ENCODE data around the gene ZNF516. TPM values are rescaled to one million over a fixed set of nuclear protein-coding genes. Genes with fewer than 3 reads are reported as not detected.

The ZNF516 gene
- total and polyA plus RNA-seq, 2 of the 13 experiments (the other 11 are each of a cell fraction or from before 2014, with no cell fraction given): 16.6 to 18.7 TPM

- H3K9me3 ChIP-seq (ENCODE audit: low read length): no peaks in the 10 kb centered on the region
- no peaks in the 10 kb centered on the region for H3K27me3 ChIP-seq (ENCODE audit: control insufficient read depth in 1 of 2, insufficient read depth in 2 of 2, low read length in 2 of 2)
- no peak overlapping the region for H3K4me3 ChIP-seq (replicated peaks in 1 of 3; ENCODE audit: insufficient read depth in 1 of 3, low read depth in 2 of 3, low read length in 3 of 3)
- DNase-seq (ENCODE audit: low spot score) (no peak), FAIRE-seq (no peak), ATAC-seq (peak; percentile 58)
- H2AFZ ChIP-seq (ENCODE audit: low read length): no peak overlapping the region
- no TSS peak for BruUV-seq (replicated peaks)
- H3K9ac ChIP-seq (ENCODE audit: insufficient read depth, low read depth, low read length): no peak overlapping the region
- no peak for TF ChIP-seq SMC3 (IDR thresholded peaks at IDR 0.05; ENCODE audit: low read length)
- 0 out of 2 replicates have a peak, but pooled peaks have one; percentile 10 for TF ChIP-seq ZNF687 (CRISPR knock-in tag; IDR thresholded peaks at IDR 0.05)
- CTCF ChIA-PET (ENCODE audit: low intra/inter-chr PET ratio, low total read pairs): no interaction called here
- in situ Hi-C loops (cut with HindIII; ENCODE audit: extremely low pct_ligation_motif_present, low pct_unique_long_range_greater_than_20kb) (no loop called here), intact Hi-C loops (cut with micrococcal nuclease; ENCODE audit: unreplicated experiment) (no loop called here)
- H3K27ac ChIP-seq (ENCODE audit: extremely low read length, insufficient read depth, low read length): no peak overlapping the region
- WGBS (ENCODE audit: low lambda C conversion rate): 77% methylated on average over 6 of the region's 13 CpGs
- peaks cover 3 to 27% of the 10 kb centered on the region in 2 experiments; a peak in 4 of 5 replicates for H3K36me3 ChIP-seq (replicated peaks in 1 of 2; ENCODE audit: control insufficient read depth in 1 of 2, insufficient read depth in 2 of 2, low read length in 2 of 2)
- H3K4me1 ChIP-seq (ENCODE audit: insufficient read depth, low read length): peaks cover 18% of the 10 kb centered on the region
- peaks cover 74% of the 10 kb centered on the region for H3K79me2 ChIP-seq (ENCODE audit: insufficient read depth, low read length)
- peaks cover 74% of the 10 kb centered on the region for H4K20me1 ChIP-seq (ENCODE audit: insufficient read depth, low read length)
- no peak overlapping the region for H3K4me2 ChIP-seq (ENCODE audit: low read depth, low read length)
- POLR2A ChIA-PET: no interaction called here
Measured at GRCh38 chr18:76420898-76421684, 74.0 kb downstream of the ZNF516 start.

- no peak for FAIRE-seq
- TF ChIP-seq NCOA1 (CRISPR knock-in tag; IDR thresholded peaks at IDR 0.05) (no peak), MAZ (IDR thresholded peaks at IDR 0.05; ENCODE audit: borderline replicate concordance, low read depth, low read length) (no peak), MAZ (CRISPR knock-in tag; IDR thresholded peaks at IDR 0.05; ENCODE audit: low read depth) (no peak), RBFOX2 (IDR thresholded peaks at IDR 0.05; ENCODE audit: low read depth, low read length) (no peak), SMARCC2 (IDR thresholded peaks at IDR 0.05) (no peak)
Measured at GRCh38 chr18:76419811-76420210, 75.2 kb downstream of the ZNF516 start.

More at GRCh38 chr18:76419811-76420210, 75.2 kb downstream of the ZNF516 start:
- peaks cover 10% of the 10 kb centered on the region for H3K4me1 ChIP-seq (ENCODE audit: insufficient read depth, low read length)
- H3K4me2 ChIP-seq (ENCODE audit: low read depth, low read length): no peak overlapping the region
- H3K27ac ChIP-seq (ENCODE audit: extremely low read length, insufficient read depth, low read length): no peak overlapping the region
- no peak overlapping the region for H3K4me3 ChIP-seq (replicated peaks in 1 of 3; ENCODE audit: insufficient read depth in 1 of 3, low read depth in 2 of 3, low read length in 3 of 3)
- intact Hi-C loops (cut with micrococcal nuclease; ENCODE audit: unreplicated experiment) (no loop called here), in situ Hi-C loops (cut with HindIII; ENCODE audit: extremely low pct_ligation_motif_present, low pct_unique_long_range_greater_than_20kb) (no loop called here)
- ATAC-seq (no peak), DNase-seq (ENCODE audit: low spot score) (no peak)
- ChIA-PET POLR2A (no interaction called here), CTCF (ENCODE audit: low intra/inter-chr PET ratio, low total read pairs) (no interaction called here)
- peaks cover 4 to 27% of the 10 kb centered on the region in 2 experiments; a peak in 4 of 5 replicates for H3K36me3 ChIP-seq (replicated peaks in 1 of 2; ENCODE audit: control insufficient read depth in 1 of 2, insufficient read depth in 2 of 2, low read length in 2 of 2)
- H3K9ac ChIP-seq (ENCODE audit: insufficient read depth, low read depth, low read length): no peak overlapping the region
- H3K79me2 ChIP-seq (ENCODE audit: insufficient read depth, low read length): peaks cover 70% of the 10 kb centered on the region
- H3K27me3 ChIP-seq (ENCODE audit: control insufficient read depth in 1 of 2, insufficient read depth in 2 of 2, low read length in 2 of 2): no peaks in the 10 kb centered on the region
- H3K9me3 ChIP-seq (ENCODE audit: low read length): no peaks in the 10 kb centered on the region
- H4K20me1 ChIP-seq (ENCODE audit: insufficient read depth, low read length): peaks cover 72% of the 10 kb centered on the region
- BruUV-seq (replicated peaks): no TSS peak
- 100% methylated on average over 3 of the region's 3 CpGs for WGBS (ENCODE audit: low lambda C conversion rate)
- H2AFZ ChIP-seq (ENCODE audit: low read length): no peak overlapping the region
